Measurements from ENCODE around the gene B3GNT9. TPM values are rescaled to one million over a fixed set of nuclear protein-coding genes. Genes with fewer than 3 reads are reported as not detected.
A peak's percentile ranks its signal among the peaks of the same experiment; 100 is the strongest.

Gene B3GNT9
- total RNA-seq, 1 experiment from 2014 or later: 3.8 TPM

GRCh38 chr16:67116388-67117311 lies 34.1 kb downstream of the B3GNT9 start:
- RAD21 ChIA-PET (ENCODE audit: low non-redundant PET in 1 of 2, low total read pairs in 2 of 2, uncharacterized antibody in 2 of 2, unreplicated experiment in 2 of 2): no interaction called here
- peaks cover 0 to 10% of the 10 kb centered on the region in 2 experiments; a peak in 3 of 4 replicates for H3K36me3 ChIP-seq (ENCODE audit: control insufficient read depth in 1 of 2, insufficient read depth in 2 of 2, low read length in 2 of 2)
- H3K79me2 ChIP-seq (ENCODE audit: insufficient read depth, low read length): peaks cover 75% of the 10 kb centered on the region
- no peaks in the 10 kb centered on the region for H3K27me3 ChIP-seq (ENCODE audit: insufficient read depth, low read length)
- ATAC-seq (no peak), DNase-seq (ENCODE audit: low read depth, low spot score) (no peak)
- H4K20me1 ChIP-seq (ENCODE audit: insufficient read depth): no peaks in the 10 kb centered on the region
- H3K9ac ChIP-seq (ENCODE audit: low read length): peak overlapping the region; percentile 34; the same call in 1 of the 2 replicates
- no peak overlapping the region for H3K4me3 ChIP-seq (replicated peaks in 1 of 2; ENCODE audit: low read depth in 1 of 2, low read length in 2 of 2)
- no TSS peak for BruUV-seq (replicated peaks)
- H3K27ac ChIP-seq (ENCODE audit: low read depth, low read length): no peak overlapping the region
- POLR2A ChIA-PET: interaction anchor here (0.5 to 1.2 kb wide), 3 partner anchors 10 to 44 kb away, joined by 3 read pairs; no protein-coding TSS in a partner anchor
- peak overlapping the region; percentile 74 for H3K4me2 ChIP-seq (ENCODE audit: low read length)
- no peak overlapping the region for H2AFZ ChIP-seq (ENCODE audit: low read depth, low read length, poor library complexity, severe bottlenecking)
- no peaks in the 10 kb centered on the region for H3K9me3 ChIP-seq (ENCODE audit: control insufficient read depth in 1 of 2, insufficient read depth in 1 of 2, low read depth in 1 of 2, low read length in 2 of 2)
- H3K9me2 ChIP-seq (ENCODE audit: insufficient read depth): no peaks in the 10 kb centered on the region
- peaks cover 22 to 46% of the 10 kb centered on the region in 2 experiments for H3K4me1 ChIP-seq (ENCODE audit: control insufficient read depth in 1 of 2, insufficient read depth in 2 of 2, low read length in 2 of 2)
- intact Hi-C loops (cut with micrococcal nuclease): no loop called here
- TF ChIP-seq TCF7L2 (IDR thresholded peaks at IDR 0.05; ENCODE audit: borderline replicate concordance, extremely low read depth, insufficient read depth, insufficient read length) (no peak), CBX3 (IDR thresholded peaks at IDR 0.05; ENCODE audit: low read depth) (no peak), SP1 (IDR thresholded peaks at IDR 0.05; ENCODE audit: low read depth) (no peak), CTCF (IDR thresholded peaks at IDR 0.05 in 2 of 3, conservative IDR thresholded peaks at IDR 0.05 in 1 of 3; ENCODE audit: borderline replicate concordance in 1 of 3, insufficient read depth in 1 of 3, low read depth in 2 of 3, low read length in 2 of 3) (no peak), FOSL1 (IDR thresholded peaks at IDR 0.05; ENCODE audit: low read depth) (no peak), MAX (IDR thresholded peaks at IDR 0.05) (no peak), EGR1 (IDR thresholded peaks at IDR 0.05; ENCODE audit: low read depth) (no peak), POLR2A (IDR thresholded peaks at IDR 0.05; ENCODE audit: borderline replicate concordance, extremely low read depth, insufficient read depth, insufficient read length) (no peak), EZH2phosphoT487 (IDR thresholded peaks at IDR 0.05; ENCODE audit: borderline replicate concordance) (no peak), EZH2 (IDR thresholded peaks at IDR 0.05) (no peak), ZNF274 (IDR thresholded peaks at IDR 0.05; ENCODE audit: low read depth, low read length) (no peak), ZFX (IDR thresholded peaks at IDR 0.05) (no peak), JUND (IDR thresholded peaks at IDR 0.05) (no peak), REST (IDR thresholded peaks at IDR 0.05; ENCODE audit: low read depth) (no peak), SIN3A (IDR thresholded peaks at IDR 0.05; ENCODE audit: low read depth) (no peak), ELF1 (IDR thresholded peaks at IDR 0.05; ENCODE audit: borderline replicate concordance, low read depth) (no peak)
- TF ChIP-seq, protein P1, sequence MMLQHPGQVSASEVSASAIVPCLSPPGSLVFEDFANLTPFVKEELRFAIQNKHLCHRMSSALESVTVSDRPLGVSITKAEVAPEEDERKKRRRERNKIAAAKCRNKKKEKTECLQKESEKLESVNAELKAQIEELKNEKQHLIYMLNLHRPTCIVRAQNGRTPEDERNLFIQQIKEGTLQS (IDR thresholded peaks at IDR 0.05): no peak
- CTCF ChIA-PET: interaction anchor here (0.8 to 1.3 kb wide), 2 partner anchors 39 to 405 kb away, joined by 3 to 5 read pairs; no protein-coding TSS in a partner anchor

Data from HCT116 (cell line).